ENCODE data around the gene DHX15. TPM values are rescaled to one million over a fixed set of nuclear protein-coding genes. Genes with fewer than 3 reads are reported as not detected.

The DHX15 gene
- total and polyA plus RNA-seq, 2 of the 13 experiments (the other 11 are each of a cell fraction or from before 2014, with no cell fraction given) = 92.9 to 165 TPM

DNA sequence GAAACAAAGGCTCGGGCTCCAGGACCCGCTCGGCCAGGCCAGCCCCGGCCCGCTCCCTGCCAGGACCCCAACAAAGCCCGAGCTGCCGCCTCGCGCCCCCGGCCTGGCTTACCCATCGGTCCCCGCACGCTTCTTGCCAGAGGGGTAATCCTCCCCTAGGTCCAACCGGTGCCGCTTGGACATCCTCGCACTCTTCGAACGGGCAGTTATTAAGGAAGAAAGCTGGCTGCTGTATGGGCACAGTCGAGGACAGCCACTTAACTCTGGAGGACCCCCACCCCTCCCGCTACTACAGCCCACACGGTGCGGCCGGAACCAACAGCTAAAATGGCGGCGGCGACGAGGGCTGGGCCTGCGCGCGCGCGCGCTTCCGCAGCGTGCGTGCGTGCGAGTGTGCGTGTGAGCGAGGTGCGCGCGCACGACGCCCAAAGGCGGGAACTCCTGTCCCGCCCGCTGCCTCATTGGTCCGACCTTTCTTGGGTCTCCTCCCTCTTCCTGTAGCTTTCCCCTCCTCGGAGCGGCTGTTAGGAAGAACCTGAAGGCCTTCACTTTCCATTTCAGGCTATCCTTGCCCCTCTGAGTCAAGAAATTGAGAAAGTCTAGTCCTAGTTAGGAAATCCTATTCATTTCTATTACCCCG lies at the start of gene DHX15 (continued):
- TF ChIP-seq, protein P1, sequence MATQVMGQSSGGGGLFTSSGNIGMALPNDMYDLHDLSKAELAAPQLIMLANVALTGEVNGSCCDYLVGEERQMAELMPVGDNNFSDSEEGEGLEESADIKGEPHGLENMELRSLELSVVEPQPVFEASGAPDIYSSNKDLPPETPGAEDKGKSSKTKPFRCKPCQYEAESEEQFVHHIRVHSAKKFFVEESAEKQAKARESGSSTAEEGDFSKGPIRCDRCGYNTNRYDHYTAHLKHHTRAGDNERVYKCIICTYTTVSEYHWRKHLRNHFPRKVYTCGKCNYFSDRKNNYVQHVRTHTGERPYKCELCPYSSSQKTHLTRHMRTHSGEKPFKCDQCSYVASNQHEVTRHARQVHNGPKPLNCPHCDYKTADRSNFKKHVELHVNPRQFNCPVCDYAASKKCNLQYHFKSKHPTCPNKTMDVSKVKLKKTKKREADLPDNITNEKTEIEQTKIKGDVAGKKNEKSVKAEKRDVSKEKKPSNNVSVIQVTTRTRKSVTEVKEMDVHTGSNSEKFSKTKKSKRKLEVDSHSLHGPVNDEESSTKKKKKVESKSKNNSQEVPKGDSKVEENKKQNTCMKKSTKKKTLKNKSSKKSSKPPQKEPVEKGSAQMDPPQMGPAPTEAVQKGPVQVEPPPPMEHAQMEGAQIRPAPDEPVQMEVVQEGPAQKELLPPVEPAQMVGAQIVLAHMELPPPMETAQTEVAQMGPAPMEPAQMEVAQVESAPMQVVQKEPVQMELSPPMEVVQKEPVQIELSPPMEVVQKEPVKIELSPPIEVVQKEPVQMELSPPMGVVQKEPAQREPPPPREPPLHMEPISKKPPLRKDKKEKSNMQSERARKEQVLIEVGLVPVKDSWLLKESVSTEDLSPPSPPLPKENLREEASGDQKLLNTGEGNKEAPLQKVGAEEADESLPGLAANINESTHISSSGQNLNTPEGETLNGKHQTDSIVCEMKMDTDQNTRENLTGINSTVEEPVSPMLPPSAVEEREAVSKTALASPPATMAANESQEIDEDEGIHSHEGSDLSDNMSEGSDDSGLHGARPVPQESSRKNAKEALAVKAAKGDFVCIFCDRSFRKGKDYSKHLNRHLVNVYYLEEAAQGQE (IDR thresholded peaks at IDR 0.05; ENCODE audit: borderline replicate concordance in 1 of 2, low read depth in 1 of 2, low read length in 2 of 2) = peak in 1 of 2 experiments; percentile 46; a peak in 1 of 4 replicates
- TF ChIP-seq, protein P2, sequence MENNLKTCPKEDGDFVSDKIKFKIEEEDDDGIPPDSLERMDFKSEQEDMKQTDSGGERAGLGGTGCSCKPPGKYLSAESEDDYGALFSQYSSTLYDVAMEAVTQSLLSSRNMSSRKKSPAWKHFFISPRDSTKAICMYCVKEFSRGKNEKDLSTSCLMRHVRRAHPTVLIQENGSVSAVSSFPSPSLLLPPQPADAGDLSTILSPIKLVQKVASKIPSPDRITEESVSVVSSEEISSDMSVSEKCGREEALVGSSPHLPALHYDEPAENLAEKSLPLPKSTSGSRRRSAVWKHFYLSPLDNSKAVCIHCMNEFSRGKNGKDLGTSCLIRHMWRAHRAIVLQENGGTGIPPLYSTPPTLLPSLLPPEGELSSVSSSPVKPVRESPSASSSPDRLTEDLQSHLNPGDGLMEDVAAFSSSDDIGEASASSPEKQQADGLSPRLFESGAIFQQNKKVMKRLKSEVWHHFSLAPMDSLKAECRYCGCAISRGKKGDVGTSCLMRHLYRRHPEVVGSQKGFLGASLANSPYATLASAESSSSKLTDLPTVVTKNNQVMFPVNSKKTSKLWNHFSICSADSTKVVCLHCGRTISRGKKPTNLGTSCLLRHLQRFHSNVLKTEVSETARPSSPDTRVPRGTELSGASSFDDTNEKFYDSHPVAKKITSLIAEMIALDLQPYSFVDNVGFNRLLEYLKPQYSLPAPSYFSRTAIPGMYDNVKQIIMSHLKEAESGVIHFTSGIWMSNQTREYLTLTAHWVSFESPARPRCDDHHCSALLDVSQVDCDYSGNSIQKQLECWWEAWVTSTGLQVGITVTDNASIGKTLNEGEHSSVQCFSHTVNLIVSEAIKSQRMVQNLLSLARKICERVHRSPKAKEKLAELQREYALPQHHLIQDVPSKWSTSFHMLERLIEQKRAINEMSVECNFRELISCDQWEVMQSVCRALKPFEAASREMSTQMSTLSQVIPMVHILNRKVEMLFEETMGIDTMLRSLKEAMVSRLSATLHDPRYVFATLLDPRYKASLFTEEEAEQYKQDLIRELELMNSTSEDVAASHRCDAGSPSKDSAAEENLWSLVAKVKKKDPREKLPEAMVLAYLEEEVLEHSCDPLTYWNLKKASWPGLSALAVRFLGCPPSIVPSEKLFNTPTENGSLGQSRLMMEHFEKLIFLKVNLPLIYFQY (CRISPR knock-in tag; IDR thresholded peaks at IDR 0.05; ENCODE audit: borderline replicate concordance) = peak; percentile 36; the same call in 1 of the 2 replicates
- TF ChIP-seq ZBTB38 (CRISPR knock-in tag; IDR thresholded peaks at IDR 0.05) (peak; percentile 41; the same call in 1 of the 2 replicates), ZNF737 (CRISPR knock-in tag; IDR thresholded peaks at IDR 0.05; ENCODE audit: borderline replicate concordance) (no peak), POLR2G (IDR thresholded peaks at IDR 0.05; ENCODE audit: low read depth, low read length) (peak; percentile 93), ZNF430 (CRISPR knock-in tag; IDR thresholded peaks at IDR 0.05) (peak; percentile 76; the same call in 1 of the 2 replicates), MTF2 (CRISPR knock-in tag; IDR thresholded peaks at IDR 0.05; ENCODE audit: borderline replicate concordance) (no peak), ELF4 (CRISPR knock-in tag; IDR thresholded peaks at IDR 0.05; ENCODE audit: borderline replicate concordance) (peak; percentile 76; the same call in 1 of the 2 replicates), ZNF891 (CRISPR knock-in tag; IDR thresholded peaks at IDR 0.05) (0 out of 2 replicates have a peak, but pooled peaks have one; percentile 59), ZFP36L2 (CRISPR knock-in tag; IDR thresholded peaks at IDR 0.05) (no peak), HNRNPL (IDR thresholded peaks at IDR 0.05; ENCODE audit: low read depth, low read length) (0 out of 2 replicates have a peak, but pooled peaks have one; percentile 26), NFE2 (CRISPR knock-in tag; IDR thresholded peaks at IDR 0.05) (no peak)
- TF ChIP-seq, protein P3, sequence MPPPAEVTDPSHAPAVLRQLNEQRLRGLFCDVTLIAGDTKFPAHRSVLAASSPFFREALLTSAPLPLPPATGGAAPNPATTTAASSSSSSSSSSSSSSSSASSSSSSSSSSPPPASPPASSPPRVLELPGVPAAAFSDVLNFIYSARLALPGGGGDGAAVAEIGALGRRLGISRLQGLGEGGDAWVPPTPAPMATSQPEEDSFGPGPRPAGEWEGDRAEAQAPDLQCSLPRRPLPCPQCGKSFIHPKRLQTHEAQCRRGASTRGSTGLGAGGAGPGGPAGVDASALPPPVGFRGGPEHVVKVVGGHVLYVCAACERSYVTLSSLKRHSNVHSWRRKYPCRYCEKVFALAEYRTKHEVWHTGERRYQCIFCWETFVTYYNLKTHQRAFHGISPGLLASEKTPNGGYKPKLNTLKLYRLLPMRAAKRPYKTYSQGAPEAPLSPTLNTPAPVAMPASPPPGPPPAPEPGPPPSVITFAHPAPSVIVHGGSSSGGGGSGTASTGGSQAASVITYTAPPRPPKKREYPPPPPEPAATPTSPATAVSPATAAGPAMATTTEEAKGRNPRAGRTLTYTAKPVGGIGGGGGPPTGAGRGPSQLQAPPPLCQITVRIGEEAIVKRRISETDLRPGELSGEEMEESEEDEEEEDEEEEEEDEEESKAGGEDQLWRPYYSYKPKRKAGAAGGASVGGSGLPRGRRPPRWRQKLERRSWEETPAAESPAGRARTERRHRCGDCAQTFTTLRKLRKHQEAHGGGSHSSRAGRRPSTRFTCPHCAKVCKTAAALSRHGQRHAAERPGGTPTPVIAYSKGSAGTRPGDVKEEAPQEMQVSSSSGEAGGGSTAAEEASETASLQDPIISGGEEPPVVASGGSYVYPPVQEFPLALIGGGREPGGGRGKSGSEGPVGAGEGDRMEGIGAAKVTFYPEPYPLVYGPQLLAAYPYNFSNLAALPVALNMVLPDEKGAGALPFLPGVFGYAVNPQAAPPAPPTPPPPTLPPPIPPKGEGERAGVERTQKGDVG (CRISPR knock-in tag; IDR thresholded peaks at IDR 0.05; ENCODE audit: borderline replicate concordance) = no peak

Measured in HepG2 (cell line).